Measurements from ENCODE around the gene CIC. TPM values are rescaled to one million over a fixed set of nuclear protein-coding genes. Genes with fewer than 3 reads are reported as not detected.

CIC gene
- total and polyA plus RNA-seq, 2 of the 13 experiments (the other 11 are each of a cell fraction or from before 2014, with no cell fraction given), result 5.9 to 8.0 TPM

DNA sequence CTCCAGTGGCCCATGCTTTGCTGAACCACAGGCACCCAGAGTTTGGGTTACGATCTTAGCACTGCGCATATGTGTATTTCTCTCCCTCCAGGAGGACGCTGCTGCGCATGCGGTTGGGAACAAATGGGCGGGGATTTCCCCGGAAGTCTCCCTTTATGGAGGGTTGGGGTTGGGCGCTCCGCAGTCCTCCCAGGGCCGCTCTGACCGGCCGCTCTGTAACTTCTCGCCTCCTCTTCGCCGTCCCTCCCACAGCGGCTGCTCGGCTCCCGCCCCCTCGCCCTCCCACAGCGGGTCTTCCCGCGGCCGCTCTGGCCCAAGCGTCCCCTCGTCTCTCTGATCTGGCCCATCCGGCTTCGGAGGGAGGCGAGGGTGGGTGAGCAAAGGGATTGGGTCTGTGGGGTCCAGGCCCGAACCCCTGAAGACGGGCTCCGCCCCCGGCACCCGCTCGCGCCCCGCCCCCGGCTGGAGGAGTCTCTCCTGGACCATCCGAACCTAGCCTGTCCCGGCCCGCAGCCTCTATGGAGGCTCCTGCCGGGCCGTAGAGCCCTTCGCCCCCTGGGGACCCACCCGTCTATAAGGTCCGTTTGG is 56.4 kb downstream of the CIC start, which contains the start of gene MEGF8 (continued):
- peak; percentile 53 for TF ChIP-seq AGO2 (optimal IDR thresholded peaks at IDR 0.05; ENCODE audit: low read depth, low read length)
- TF ChIP-seq ZNF775 (CRISPR knock-in tag; IDR thresholded peaks at IDR 0.05; ENCODE audit: borderline replicate concordance), result 0 out of 2 replicates have a peak, but pooled peaks have one; percentile 40
- TF ChIP-seq ZNF350 (CRISPR knock-in tag; IDR thresholded peaks at IDR 0.05; ENCODE audit: borderline replicate concordance, low read depth), result peak; percentile 79; the same call in 1 of the 2 replicates
- TF ChIP-seq PHF21A (CRISPR knock-in tag; IDR thresholded peaks at IDR 0.05), result peak; percentile 59; the same call in 1 of the 2 replicates
- no peak for TF ChIP-seq ZNF20 (CRISPR knock-in tag; IDR thresholded peaks at IDR 0.05)
- TF ChIP-seq ZNF747 (CRISPR knock-in tag; IDR thresholded peaks at IDR 0.05; ENCODE audit: borderline replicate concordance), result peak; percentile 51; the same call in 1 of the 2 replicates
- TF ChIP-seq ZNF607 (CRISPR knock-in tag; IDR thresholded peaks at IDR 0.05; ENCODE audit: borderline replicate concordance), result peak; percentile 22; the same call in 1 of the 2 replicates
- TF ChIP-seq FOSL2 (CRISPR knock-in tag; IDR thresholded peaks at IDR 0.05), result peak; percentile 33
- no peak for TF ChIP-seq LCORL (IDR thresholded peaks at IDR 0.05)
- 0 out of 2 replicates have a peak, but pooled peaks have one; percentile 7 for TF ChIP-seq LCORL (CRISPR knock-in tag; IDR thresholded peaks at IDR 0.05)
- 0 out of 2 replicates have a peak, but pooled peaks have one; percentile 2 for TF ChIP-seq THRA (CRISPR knock-in tag; IDR thresholded peaks at IDR 0.05; ENCODE audit: borderline replicate concordance)
- TF ChIP-seq DRAP1 (CRISPR knock-in tag; IDR thresholded peaks at IDR 0.05), result peak; percentile 55; the same call in 1 of the 2 replicates
- TF ChIP-seq, protein P1, sequence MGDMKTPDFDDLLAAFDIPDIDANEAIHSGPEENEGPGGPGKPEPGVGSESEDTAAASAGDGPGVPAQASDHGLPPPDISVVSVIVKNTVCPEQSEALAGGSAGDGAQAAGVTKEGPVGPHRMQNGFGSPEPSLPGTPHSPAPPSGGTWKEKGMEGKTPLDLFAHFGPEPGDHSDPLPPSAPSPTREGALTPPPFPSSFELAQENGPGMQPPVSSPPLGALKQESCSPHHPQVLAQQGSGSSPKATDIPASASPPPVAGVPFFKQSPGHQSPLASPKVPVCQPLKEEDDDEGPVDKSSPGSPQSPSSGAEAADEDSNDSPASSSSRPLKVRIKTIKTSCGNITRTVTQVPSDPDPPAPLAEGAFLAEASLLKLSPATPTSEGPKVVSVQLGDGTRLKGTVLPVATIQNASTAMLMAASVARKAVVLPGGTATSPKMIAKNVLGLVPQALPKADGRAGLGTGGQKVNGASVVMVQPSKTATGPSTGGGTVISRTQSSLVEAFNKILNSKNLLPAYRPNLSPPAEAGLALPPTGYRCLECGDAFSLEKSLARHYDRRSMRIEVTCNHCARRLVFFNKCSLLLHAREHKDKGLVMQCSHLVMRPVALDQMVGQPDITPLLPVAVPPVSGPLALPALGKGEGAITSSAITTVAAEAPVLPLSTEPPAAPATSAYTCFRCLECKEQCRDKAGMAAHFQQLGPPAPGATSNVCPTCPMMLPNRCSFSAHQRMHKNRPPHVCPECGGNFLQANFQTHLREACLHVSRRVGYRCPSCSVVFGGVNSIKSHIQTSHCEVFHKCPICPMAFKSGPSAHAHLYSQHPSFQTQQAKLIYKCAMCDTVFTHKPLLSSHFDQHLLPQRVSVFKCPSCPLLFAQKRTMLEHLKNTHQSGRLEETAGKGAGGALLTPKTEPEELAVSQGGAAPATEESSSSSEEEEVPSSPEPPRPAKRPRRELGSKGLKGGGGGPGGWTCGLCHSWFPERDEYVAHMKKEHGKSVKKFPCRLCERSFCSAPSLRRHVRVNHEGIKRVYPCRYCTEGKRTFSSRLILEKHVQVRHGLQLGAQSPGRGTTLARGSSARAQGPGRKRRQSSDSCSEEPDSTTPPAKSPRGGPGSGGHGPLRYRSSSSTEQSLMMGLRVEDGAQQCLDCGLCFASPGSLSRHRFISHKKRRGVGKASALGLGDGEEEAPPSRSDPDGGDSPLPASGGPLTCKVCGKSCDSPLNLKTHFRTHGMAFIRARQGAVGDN (CRISPR knock-in tag; IDR thresholded peaks at IDR 0.05), result peak; percentile 71
- peak; percentile 80 for TF ChIP-seq PHF8 (CRISPR knock-in tag; IDR thresholded peaks at IDR 0.05)
- peak; percentile 32 for TF ChIP-seq SKI (IDR thresholded peaks at IDR 0.05; ENCODE audit: partially characterized antibody)
- TF ChIP-seq FOXK2 (IDR thresholded peaks at IDR 0.05), result peak; percentile 42; the same call in 1 of the 2 replicates
- peak; percentile 43; the same call in 1 of the 2 replicates for TF ChIP-seq ZNF709 (CRISPR knock-in tag; IDR thresholded peaks at IDR 0.05)
- TF ChIP-seq TFAP4 (IDR thresholded peaks at IDR 0.05; ENCODE audit: borderline replicate concordance, low read depth), result peak; percentile 50; the same call in 1 of the 2 replicates
- TF ChIP-seq SP2 (CRISPR knock-in tag; IDR thresholded peaks at IDR 0.05), result peak; percentile 76
- TF ChIP-seq ATF1 (CRISPR knock-in tag; IDR thresholded peaks at IDR 0.05), result no peak; the same call in 1 of the 2 replicates
- TF ChIP-seq, protein P2, sequence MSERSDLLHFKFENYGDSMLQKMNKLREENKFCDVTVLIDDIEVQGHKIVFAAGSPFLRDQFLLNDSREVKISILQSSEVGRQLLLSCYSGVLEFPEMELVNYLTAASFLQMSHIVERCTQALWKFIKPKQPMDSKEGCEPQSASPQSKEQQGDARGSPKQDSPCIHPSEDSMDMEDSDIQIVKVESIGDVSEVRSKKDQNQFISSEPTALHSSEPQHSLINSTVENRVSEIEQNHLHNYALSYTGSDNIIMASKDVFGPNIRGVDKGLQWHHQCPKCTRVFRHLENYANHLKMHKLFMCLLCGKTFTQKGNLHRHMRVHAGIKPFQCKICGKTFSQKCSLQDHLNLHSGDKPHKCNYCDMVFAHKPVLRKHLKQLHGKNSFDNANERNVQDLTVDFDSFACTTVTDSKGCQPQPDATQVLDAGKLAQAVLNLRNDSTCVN (CRISPR knock-in tag; IDR thresholded peaks at IDR 0.05; ENCODE audit: borderline replicate concordance), result no peak; the same call in 1 of the 2 replicates
- peak; percentile 69; the same call in 1 of the 2 replicates for TF ChIP-seq SALL1 (CRISPR knock-in tag; IDR thresholded peaks at IDR 0.05)
